Gastroesophageal sphincter (tissue), 4 donors: ENCODE measurements around the gene CD209. TPM values are rescaled to one million over a fixed set of nuclear protein-coding genes. Genes with fewer than 3 reads are reported as not detected.
"Not testable (repeated sequence)": the region's sequence is repeated elsewhere in the genome, so short reads cannot be mapped to it uniquely, and the experiment has no call there.

Experiments
- ATAC-seq: fragments of 150-250 bp; one replicate; pipeline ENCODE4 v1.9.1; 2016; ENCODE audit warnings: mild to moderate bottlenecking, moderate library complexity
- H3K27ac ChIP-seq, 4 donors: fragments of 200-600 bp; sonication (generic) in 3 of 4; 1 replicate in 3 of 4; 2 replicates in 1 of 4; pipeline ENCODE4 v1.5.1; 2016 to 2019
- H3K27me3 ChIP-seq: fragments of 200-600 bp; sonication (generic); one replicate; pipeline ENCODE4 v1.5.1; 2019
- H3K36me3 ChIP-seq, 2 donors: fragments of 200-600 bp; sonication (generic); one replicate each; pipeline ENCODE4 v1.5.1; 2019; ENCODE audit warnings: control low read depth in 1 of 2
- H3K4me1 ChIP-seq, 3 donors: fragments of 200-600 bp; sonication (generic); 1 replicate in 2 of 3; 2 replicates in 1 of 3; pipeline ENCODE4 v1.5.1; 2016 to 2019; ENCODE audit warnings: control low read depth in 2 of 3
- H3K4me3 ChIP-seq, 2 donors: fragments of 200-600 bp; sonication (generic); one replicate each; pipeline ENCODE4 v1.5.1; 2019; ENCODE audit warnings: mild to moderate bottlenecking in 1 of 2, moderate library complexity in 1 of 2
- H3K9me3 ChIP-seq, 3 donors: fragments of 200-600 bp; sonication (generic); one replicate each; pipeline ENCODE4 v1.5.1; 2017 to 2019; ENCODE audit warnings: control low read depth in 2 of 3
- CTCF ChIP-seq, 4 experiments: fragments of 200-600 bp in 2 of 4; fragments of 450-650 bp in 2 of 4; sonication (generic) in 1 of 4; IDR thresholded peaks; one replicate each; pipeline ENCODE4 v1.5.1; 2017 to 2019; ENCODE audit warnings: antibody characterized with exemption in 4 of 4, mild to moderate bottlenecking in 2 of 4, moderate library complexity in 2 of 4
- EP300 ChIP-seq: sonication (generic); formaldehyde crosslinking; IDR thresholded peaks from one replicate; pipeline ENCODE4 v1.6.1; 2017; ENCODE audit warnings: antibody characterized with exemption, mild to moderate bottlenecking
- POLR2A ChIP-seq, 2 donors: fragments of 450-650 bp; IDR thresholded peaks; one replicate each; pipeline ENCODE4 v1.6.1; 2017; ENCODE audit warnings: antibody characterized with exemption in 2 of 2, mild to moderate bottlenecking in 2 of 2, moderate library complexity in 1 of 2
- POLR2AphosphoS5 ChIP-seq: sonication (generic); formaldehyde crosslinking; IDR thresholded peaks from one replicate; pipeline ENCODE4 v1.6.1; 2017; ENCODE audit warnings: antibody characterized with exemption
- WGBS, 2 donors: methylation state at CpG; one replicate each; pipeline ENCODE4 v1.1.5; 2018; ENCODE audit warnings: low coverage in 1 of 2; 5-methylcytosine and 5-hydroxymethylcytosine counted together
- total RNA-seq, 4 donors: library from RNA; depleted of rRNA; stranded (reverse); fragments of >200 nt; gene quantifications; one replicate each; pipeline ENCODE4 v1.1.0, GENCODE V29; 2016

The CD209 gene
- total RNA-seq, 4 donors from 2014 or later: 0.78 to 11.4 (median 8.0) TPM

GRCh38 chr19:7748171-7748570 is 837 bp upstream of the CD209 start:
- 52 to 57% methylated on average over 2 of the region's 2 CpGs for WGBS, 2 donors
- no peak for ATAC-seq
- no peaks in the 10 kb centered on the region for H3K9me3 ChIP-seq
- peaks cover 69% of the 10 kb centered on the region for H3K27me3 ChIP-seq
- no peak overlapping the region for H3K27ac ChIP-seq
- TF ChIP-seq EP300 (no peak), POLR2AphosphoS5 (no peak), CTCF (IDR thresholded peaks at IDR 0.05) (no peak), POLR2A (IDR thresholded peaks at IDR 0.05) (no peak)
- no peaks in the 10 kb centered on the region for H3K36me3 ChIP-seq
- no peaks in the 10 kb centered on the region for H3K4me1 ChIP-seq
- no peak overlapping the region for H3K4me3 ChIP-seq

- Histone ChIP-seq H3K27me3 (peaks cover 60% of the 10 kb centered on the region), H3K4me3 (peak overlapping the region in 1 of 2 donors; percentile 18)
- H3K36me3 ChIP-seq, H3K27ac ChIP-seq, ATAC-seq, H3K4me1 ChIP-seq, H3K9me3 ChIP-seq: not testable (repeated sequence)
- WGBS, 2 donors: no CpG with 5 or more reads among the region's 4 CpGs
Observed at GRCh38 chr19:7746306-7746705, 1.0 kb downstream of the CD209 start.

- H3K4me1 ChIP-seq: no peaks in the 10 kb centered on the region
- H3K9me3 ChIP-seq: no peaks in the 10 kb centered on the region
- H3K36me3 ChIP-seq: no peaks in the 10 kb centered on the region
- H3K4me3 ChIP-seq: no peak overlapping the region
- WGBS, 2 donors: 33 to 60% methylated on average over 1 to 2 of the region's 12 CpGs
- H3K27ac ChIP-seq: no peak overlapping the region
- peaks cover 51% of the 10 kb centered on the region for H3K27me3 ChIP-seq
- TF ChIP-seq POLR2AphosphoS5: no peak
- no peak for TF ChIP-seq CTCF (IDR thresholded peaks at IDR 0.05)
- no peak for TF ChIP-seq POLR2A (IDR thresholded peaks at IDR 0.05)
- TF ChIP-seq EP300: no peak
- no peak for ATAC-seq
Observed at GRCh38 chr19:7744871-7745650, 2.3 kb downstream of the CD209 start.

- Histone ChIP-seq H3K4me1 (no peaks in the 10 kb centered on the region), H3K9me3 (no peaks in the 10 kb centered on the region), H3K27me3 (peaks cover 51% of the 10 kb centered on the region), H3K36me3 (no peaks in the 10 kb centered on the region), H3K4me3 (no peak overlapping the region), H3K27ac (no peak overlapping the region)
- ATAC-seq: no peak
- 50 to 67% methylated on average over 4 to 5 of the region's 5 CpGs for WGBS, 2 donors
- TF ChIP-seq POLR2AphosphoS5: no peak
- no peak for TF ChIP-seq EP300
- TF ChIP-seq POLR2A (IDR thresholded peaks at IDR 0.05): no peak
- no peak for TF ChIP-seq CTCF (IDR thresholded peaks at IDR 0.05)
Observed at GRCh38 chr19:7744199-7744786, 3.0 kb downstream of the CD209 start.

DNA sequence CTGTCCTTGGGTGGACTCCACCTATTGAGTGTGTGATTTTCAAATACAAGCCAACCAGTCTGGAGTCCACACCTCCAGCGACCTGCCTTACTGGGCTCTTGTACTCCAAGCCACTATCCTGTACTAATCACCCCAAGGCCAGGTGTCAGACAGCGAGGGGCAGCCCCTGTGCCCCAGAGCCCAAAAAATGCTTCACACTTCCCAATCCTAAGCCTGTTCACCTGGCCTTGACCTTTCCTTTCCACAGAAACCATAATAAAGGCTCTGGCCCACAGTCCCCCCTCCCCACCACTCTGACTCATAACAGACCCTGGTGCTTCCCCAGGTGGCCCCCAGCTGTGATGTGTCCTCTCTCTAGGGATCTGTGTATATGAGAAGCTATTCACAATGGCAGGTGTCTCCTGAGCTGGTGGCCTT is 3.9 kb downstream of the CD209 start:
- Histone ChIP-seq H3K27ac (no peak overlapping the region), H3K27me3 (peaks cover 52% of the 10 kb centered on the region), H3K36me3 (no peaks in the 10 kb centered on the region), H3K4me1 (no peaks in the 10 kb centered on the region), H3K9me3 (no peaks in the 10 kb centered on the region), H3K4me3 (no peak overlapping the region)
- ATAC-seq: no peak
- 38 to 40% methylated on average over 1 to 2 of the region's 2 CpGs for WGBS, 2 donors
- no peak for TF ChIP-seq CTCF (IDR thresholded peaks at IDR 0.05)
- no peak for TF ChIP-seq POLR2AphosphoS5
- no peak for TF ChIP-seq POLR2A (IDR thresholded peaks at IDR 0.05)
- TF ChIP-seq EP300: no peak
